GM06990 (cell line): ENCODE measurements around the gene GUCA2A.
A peak's percentile ranks its signal among the peaks of the same experiment; 100 is the strongest.

Source experiments
- DNase-seq: peaks from one replicate; pipeline ENCODE4 v3.0.0-alpha.2; 2011; ENCODE audit not compliant: insufficient read length; ENCODE audit errors: extremely low read depth
- H3K27me3 ChIP-seq: replicated peaks from 2 replicates; pipeline ENCODE4 v1.6.0; 2011; ENCODE audit warnings: low read length; ENCODE audit not compliant: control insufficient read depth, insufficient read depth
- H3K36me3 ChIP-seq: 2 replicates; pipeline ENCODE4 v1.5.1; 2011; ENCODE audit warnings: low read length; ENCODE audit not compliant: control insufficient read depth, insufficient read depth
- H3K4me3 ChIP-seq: replicated peaks from 2 replicates; pipeline ENCODE4 v1.5.1; 2011; ENCODE audit warnings: low read depth, mild to moderate bottlenecking, control low read depth, low read length
- TF ChIP-seq, protein P1 (sequence below): IDR thresholded peaks from 2 replicates; pipeline ENCODE4 v1.5.1; 2011; ENCODE audit warnings: low read length, control low read depth, mild to moderate bottlenecking, inconsistent platforms; ENCODE audit not compliant: insufficient read depth, poor library complexity, severe bottlenecking

GUCA2A gene

DNA sequence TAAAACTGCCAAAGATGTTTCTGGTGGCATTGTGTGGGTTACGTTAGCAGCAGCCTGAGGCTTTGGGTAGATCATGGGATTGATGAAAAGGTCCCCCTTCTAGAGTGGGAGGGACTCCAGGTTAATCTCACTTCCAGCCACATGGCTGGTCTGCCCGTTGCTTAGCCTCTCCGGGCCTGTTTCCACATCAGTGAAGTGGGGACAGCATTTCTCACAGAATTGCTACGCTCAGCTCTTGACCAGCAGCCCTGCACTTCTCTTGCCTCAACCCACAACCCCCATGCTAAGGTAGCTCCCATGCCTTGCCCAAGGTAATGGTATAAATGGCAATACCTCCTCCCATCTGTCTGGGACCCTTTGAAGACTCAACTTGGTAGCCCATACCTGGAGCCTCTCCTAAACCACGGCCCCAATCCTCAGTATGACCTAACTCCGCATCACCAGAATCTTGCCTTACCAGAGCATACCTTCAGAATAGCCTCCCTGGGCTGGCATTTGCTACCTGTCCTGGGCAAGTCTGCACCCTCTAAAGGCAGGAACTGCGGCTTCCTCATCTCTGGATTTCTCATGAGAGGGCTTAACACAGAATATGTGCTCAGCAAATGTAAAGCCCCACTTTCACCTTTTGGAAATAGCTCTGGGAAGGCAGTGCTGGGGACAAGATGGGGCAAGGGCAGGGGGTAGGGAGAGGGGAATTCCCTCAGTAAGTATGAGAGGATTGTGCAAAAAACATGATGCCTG is 10.9 kb upstream of the GUCA2A start:
- H3K4me3 ChIP-seq: no peak overlapping the region
- H3K36me3 ChIP-seq: no peaks in the 10 kb centered on the region; the same call in none of the 2 replicates
- no peaks in the 10 kb centered on the region for H3K27me3 ChIP-seq
- DNase-seq: no peak
- TF ChIP-seq, protein P1, sequence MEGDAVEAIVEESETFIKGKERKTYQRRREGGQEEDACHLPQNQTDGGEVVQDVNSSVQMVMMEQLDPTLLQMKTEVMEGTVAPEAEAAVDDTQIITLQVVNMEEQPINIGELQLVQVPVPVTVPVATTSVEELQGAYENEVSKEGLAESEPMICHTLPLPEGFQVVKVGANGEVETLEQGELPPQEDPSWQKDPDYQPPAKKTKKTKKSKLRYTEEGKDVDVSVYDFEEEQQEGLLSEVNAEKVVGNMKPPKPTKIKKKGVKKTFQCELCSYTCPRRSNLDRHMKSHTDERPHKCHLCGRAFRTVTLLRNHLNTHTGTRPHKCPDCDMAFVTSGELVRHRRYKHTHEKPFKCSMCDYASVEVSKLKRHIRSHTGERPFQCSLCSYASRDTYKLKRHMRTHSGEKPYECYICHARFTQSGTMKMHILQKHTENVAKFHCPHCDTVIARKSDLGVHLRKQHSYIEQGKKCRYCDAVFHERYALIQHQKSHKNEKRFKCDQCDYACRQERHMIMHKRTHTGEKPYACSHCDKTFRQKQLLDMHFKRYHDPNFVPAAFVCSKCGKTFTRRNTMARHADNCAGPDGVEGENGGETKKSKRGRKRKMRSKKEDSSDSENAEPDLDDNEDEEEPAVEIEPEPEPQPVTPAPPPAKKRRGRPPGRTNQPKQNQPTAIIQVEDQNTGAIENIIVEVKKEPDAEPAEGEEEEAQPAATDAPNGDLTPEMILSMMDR: no peak

DNA sequence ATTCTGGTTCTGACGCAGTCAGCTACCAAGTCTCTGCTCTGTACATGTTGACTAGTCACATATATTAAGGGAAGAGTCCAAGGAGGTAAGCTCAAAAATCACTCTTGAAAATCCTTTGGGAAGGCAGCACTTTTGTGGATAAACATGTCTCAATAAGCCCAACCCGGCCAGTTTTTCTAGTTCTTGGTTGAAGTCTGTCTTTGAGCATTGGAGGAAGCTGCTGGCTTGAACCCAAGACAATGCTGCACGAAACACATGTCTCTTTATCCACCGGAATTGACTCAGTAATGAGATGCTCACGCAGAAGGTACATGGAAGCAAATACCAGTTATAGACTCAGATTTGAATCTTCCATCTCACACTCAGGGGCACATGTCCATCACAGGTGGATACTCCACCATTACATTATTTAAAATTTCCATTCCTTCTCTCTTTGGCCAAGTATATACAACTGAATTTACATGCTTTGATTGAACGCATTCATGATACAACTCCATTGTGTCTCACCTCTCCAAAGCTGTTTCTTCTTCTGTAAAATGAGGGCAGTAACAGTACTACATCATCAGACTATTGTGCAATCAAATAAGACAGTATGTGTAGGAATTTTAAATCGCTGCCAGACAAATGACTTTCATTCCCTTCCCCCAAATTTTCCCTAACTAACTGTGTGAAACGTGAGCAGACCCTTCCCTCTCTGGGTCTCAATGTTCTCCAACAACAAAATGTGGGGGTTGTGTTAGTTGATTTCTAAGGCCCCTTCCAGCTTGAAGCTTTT is 9.6 kb upstream of the GUCA2A start:
- H3K4me3 ChIP-seq: no peak overlapping the region
- no peaks in the 10 kb centered on the region for H3K27me3 ChIP-seq
- TF ChIP-seq, protein P1: no peak
- H3K36me3 ChIP-seq: no peaks in the 10 kb centered on the region; the same call in 1 of the 2 replicates
- DNase-seq: no peak

- Histone ChIP-seq H3K27me3 (no peaks in the 10 kb centered on the region), H3K4me3 (no peak overlapping the region), H3K36me3 (no peaks in the 10 kb centered on the region)
- TF ChIP-seq, protein P1: peak; percentile 99
- DNase-seq: no peak
Observed at GRCh38 chr1:42173155-42173933, 8.8 kb upstream of the GUCA2A start.

GRCh38 chr1:42172381-42173133 is 8.0 kb upstream of the GUCA2A start:
- TF ChIP-seq, protein P1: no peak
- Histone ChIP-seq H3K4me3 (no peak overlapping the region), H3K27me3 (no peaks in the 10 kb centered on the region), H3K36me3 (no peaks in the 10 kb centered on the region)
- no peak for DNase-seq

DNA sequence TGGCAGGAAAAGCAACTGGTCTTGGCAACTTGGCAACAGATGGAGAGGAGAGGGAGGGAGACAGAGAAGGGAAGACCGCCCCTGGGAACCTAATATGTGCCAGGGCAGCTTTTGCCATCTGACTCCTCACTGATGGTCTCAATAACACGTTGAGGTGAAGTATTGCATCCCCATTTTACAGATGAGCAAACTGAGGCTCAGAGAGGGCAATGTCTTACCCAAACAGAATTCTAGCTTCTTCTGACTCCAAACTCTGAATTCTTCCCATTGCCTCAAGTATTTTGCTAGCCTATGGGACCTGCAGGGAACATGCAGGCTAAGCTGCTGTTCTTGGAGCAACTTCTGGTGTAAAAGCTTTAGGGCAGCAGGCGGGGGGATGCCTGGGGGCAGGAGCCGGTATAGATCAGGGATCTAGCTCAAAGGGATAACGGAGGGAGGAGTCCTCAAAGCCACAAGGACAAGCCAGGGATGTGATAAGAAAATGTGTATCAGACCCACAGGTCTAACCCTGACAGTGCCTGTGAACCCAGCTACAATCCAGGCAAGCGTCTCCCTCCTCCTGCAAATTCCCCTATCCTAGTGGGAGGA is 7.2 kb upstream of the GUCA2A start:
- TF ChIP-seq, protein P1: no peak
- Histone ChIP-seq H3K27me3 (no peaks in the 10 kb centered on the region), H3K4me3 (no peak overlapping the region), H3K36me3 (no peaks in the 10 kb centered on the region)
- DNase-seq: no peak
